ENCODE measurements around the gene MC5R.

DNA sequence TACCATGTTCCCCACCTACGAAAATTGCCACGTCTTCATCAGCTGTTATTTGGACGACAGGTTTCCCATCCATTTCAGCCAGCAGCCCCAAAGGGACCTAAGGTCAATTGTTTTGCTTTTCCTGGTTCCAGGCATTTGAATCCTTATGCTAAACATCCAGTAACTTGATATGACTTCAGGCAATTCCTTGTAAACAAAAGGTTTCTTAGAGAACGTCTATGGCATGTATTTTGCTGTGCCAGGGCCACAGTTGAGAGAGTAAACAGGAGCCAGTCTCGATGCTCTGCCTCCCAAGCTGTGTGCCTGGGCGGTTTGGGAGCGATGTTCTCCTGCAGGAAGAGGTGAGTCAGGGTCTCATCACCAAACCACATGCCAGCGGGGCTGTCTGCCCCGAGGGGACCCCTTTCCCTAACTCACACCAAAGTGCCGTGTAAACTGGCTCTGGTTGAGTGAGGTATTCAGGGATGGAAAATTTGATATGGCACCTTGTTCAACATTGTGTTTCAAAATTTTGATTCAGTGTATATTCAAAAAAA is 12.9 kb upstream of the MC5R start:
- TF ChIP-seq EZH2phosphoT487 (IDR thresholded peaks at IDR 0.05; ENCODE audit: low read depth) = no peak
- TF ChIP-seq, protein P1, sequence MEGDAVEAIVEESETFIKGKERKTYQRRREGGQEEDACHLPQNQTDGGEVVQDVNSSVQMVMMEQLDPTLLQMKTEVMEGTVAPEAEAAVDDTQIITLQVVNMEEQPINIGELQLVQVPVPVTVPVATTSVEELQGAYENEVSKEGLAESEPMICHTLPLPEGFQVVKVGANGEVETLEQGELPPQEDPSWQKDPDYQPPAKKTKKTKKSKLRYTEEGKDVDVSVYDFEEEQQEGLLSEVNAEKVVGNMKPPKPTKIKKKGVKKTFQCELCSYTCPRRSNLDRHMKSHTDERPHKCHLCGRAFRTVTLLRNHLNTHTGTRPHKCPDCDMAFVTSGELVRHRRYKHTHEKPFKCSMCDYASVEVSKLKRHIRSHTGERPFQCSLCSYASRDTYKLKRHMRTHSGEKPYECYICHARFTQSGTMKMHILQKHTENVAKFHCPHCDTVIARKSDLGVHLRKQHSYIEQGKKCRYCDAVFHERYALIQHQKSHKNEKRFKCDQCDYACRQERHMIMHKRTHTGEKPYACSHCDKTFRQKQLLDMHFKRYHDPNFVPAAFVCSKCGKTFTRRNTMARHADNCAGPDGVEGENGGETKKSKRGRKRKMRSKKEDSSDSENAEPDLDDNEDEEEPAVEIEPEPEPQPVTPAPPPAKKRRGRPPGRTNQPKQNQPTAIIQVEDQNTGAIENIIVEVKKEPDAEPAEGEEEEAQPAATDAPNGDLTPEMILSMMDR (IDR thresholded peaks at IDR 0.05; ENCODE audit: low read depth, low read length) = no peak

Measured in OCI-LY3 (cell line).